Measurements from ENCODE around the gene SDK2. TPM values are rescaled to one million over a fixed set of nuclear protein-coding genes. Genes with fewer than 3 reads are reported as not detected.

SDK2 gene
- total and polyA plus RNA-seq, 3 experiments from 2014 or later: 0.35 to 0.54 (median 0.44) TPM

DNA sequence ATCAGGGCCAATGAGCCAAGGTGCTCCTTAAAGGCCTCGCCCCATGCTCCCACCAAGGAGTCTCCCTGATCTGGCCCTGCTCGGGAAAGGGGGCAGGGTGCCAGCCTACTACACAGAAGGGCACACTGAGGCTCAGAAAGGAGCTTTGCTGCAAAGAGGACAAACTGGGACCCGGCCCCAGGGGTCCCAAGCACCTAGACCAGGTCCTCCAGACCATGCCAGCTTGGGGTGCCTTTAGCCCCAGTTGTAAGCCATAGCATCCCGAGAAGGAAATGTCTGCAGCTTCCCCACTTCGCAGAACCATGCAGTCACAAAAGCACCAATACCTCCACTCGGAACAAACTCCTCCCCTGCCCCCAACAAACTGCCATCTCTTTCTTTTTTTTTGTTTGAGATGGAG lies 257.7 kb downstream of the SDK2 start:
- CTCF ChIA-PET: interaction anchor here (1.1 kb wide), 1 partner anchor 17 kb away, joined by 4 read pairs; no protein-coding TSS in a partner anchor
- Histone ChIP-seq H3K9me3 (ENCODE audit: low read length) (no peaks in the 10 kb centered on the region), H3K27ac (ENCODE audit: low read depth, low read length) (no peak overlapping the region), H3K4me1 (ENCODE audit: insufficient read depth, low read length) (no peaks in the 10 kb centered on the region), H3K36me3 (ENCODE audit: insufficient read depth, low read length) (no peaks in the 10 kb centered on the region), H3K4me3 (ENCODE audit: low read length) (no peak overlapping the region), H3K27me3 (ENCODE audit: insufficient read depth, low read length, poor library complexity, severe bottlenecking) (no peaks in the 10 kb centered on the region)
- Mint-ChIP-seq H3K9me3 (no peaks in the 10 kb centered on the region), H3K4me3 (no peak overlapping the region), H3K27me3 (peaks cover 0 to 9% of the 10 kb centered on the region in 2 donors), H3K36me3 (no peaks in the 10 kb centered on the region), H3K27ac (peak overlapping the region in 1 of 8 donors; percentile 41), H3K4me1 (no peaks in the 10 kb centered on the region)
- DNase-seq: peak in 1 of 5 donors; percentile 29
- POLR2A ChIA-PET: no interaction called here

- H3K27ac ChIP-seq (ENCODE audit: low read depth, low read length): no peak overlapping the region
- H3K36me3 Mint-ChIP-seq: no peaks in the 10 kb centered on the region
- H3K4me1 Mint-ChIP-seq: no peaks in the 10 kb centered on the region
- CTCF ChIA-PET: interaction anchor here (1.4 kb wide), 1 partner anchor 15 kb away, joined by 3 read pairs; no protein-coding TSS in a partner anchor
- DNase-seq: peak in 1 of 5 donors; percentile 17
- no peaks in the 10 kb centered on the region for H3K27me3 ChIP-seq (ENCODE audit: insufficient read depth, low read length, poor library complexity, severe bottlenecking)
- no peaks in the 10 kb centered on the region for H3K9me3 ChIP-seq (ENCODE audit: low read length)
- H3K4me3 Mint-ChIP-seq: no peak overlapping the region
- POLR2A ChIA-PET: no interaction called here
- H3K4me3 ChIP-seq (ENCODE audit: low read length): no peak overlapping the region
- no peaks in the 10 kb centered on the region for H3K4me1 ChIP-seq (ENCODE audit: insufficient read depth, low read length)
- no peak overlapping the region for H3K27ac Mint-ChIP-seq
- peaks cover 0 to 10% of the 10 kb centered on the region in 2 donors for H3K27me3 Mint-ChIP-seq
- H3K9me3 Mint-ChIP-seq: no peaks in the 10 kb centered on the region
- no peaks in the 10 kb centered on the region for H3K36me3 ChIP-seq (ENCODE audit: insufficient read depth, low read length)
These were observed 259.3 kb downstream of the SDK2 start for GRCh38 chr17:73384926-73385325.

- Histone ChIP-seq H3K4me3 (ENCODE audit: low read length) (no peak overlapping the region), H3K27ac (ENCODE audit: low read depth, low read length) (no peak overlapping the region), H3K36me3 (ENCODE audit: insufficient read depth, low read length) (no peaks in the 10 kb centered on the region), H3K4me1 (ENCODE audit: insufficient read depth, low read length) (no peaks in the 10 kb centered on the region), H3K9me3 (ENCODE audit: low read length) (no peaks in the 10 kb centered on the region), H3K27me3 (ENCODE audit: insufficient read depth, low read length, poor library complexity, severe bottlenecking) (no peaks in the 10 kb centered on the region)
- DNase-seq: no peak
- Mint-ChIP-seq H3K9me3 (no peaks in the 10 kb centered on the region), H3K4me3 (no peak overlapping the region), H3K36me3 (no peaks in the 10 kb centered on the region), H3K27ac (no peak overlapping the region), H3K4me1 (no peaks in the 10 kb centered on the region), H3K27me3 (peaks cover 0 to 3% of the 10 kb centered on the region in 2 donors)
- ChIA-PET CTCF (interaction anchor here (1.3 kb wide), 1 partner anchor 10 kb away, joined by 6 read pairs; no protein-coding TSS in a partner anchor), POLR2A (no interaction called here)
These were observed 263.7 kb downstream of the SDK2 start for GRCh38 chr17:73380439-73381106.

GRCh38 chr17:73379826-73380225 lies 264.4 kb downstream of the SDK2 start:
- Mint-ChIP-seq H3K36me3 (no peaks in the 10 kb centered on the region), H3K4me3 (no peak overlapping the region), H3K9me3 (no peaks in the 10 kb centered on the region), H3K4me1 (no peaks in the 10 kb centered on the region), H3K27ac (no peak overlapping the region), H3K27me3 (peaks cover 0 to 3% of the 10 kb centered on the region in 2 donors)
- Histone ChIP-seq H3K27me3 (ENCODE audit: insufficient read depth, low read length, poor library complexity, severe bottlenecking) (no peaks in the 10 kb centered on the region), H3K27ac (ENCODE audit: low read depth, low read length) (no peak overlapping the region), H3K9me3 (ENCODE audit: low read length) (no peaks in the 10 kb centered on the region), H3K4me1 (ENCODE audit: insufficient read depth, low read length) (no peaks in the 10 kb centered on the region), H3K4me3 (ENCODE audit: low read length) (no peak overlapping the region), H3K36me3 (ENCODE audit: insufficient read depth, low read length) (no peaks in the 10 kb centered on the region)
- ChIA-PET POLR2A (no interaction called here), CTCF (interaction anchor here (1.3 kb wide), 1 partner anchor 9 kb away, joined by 6 read pairs; no protein-coding TSS in a partner anchor)
- DNase-seq: no peak

DNA sequence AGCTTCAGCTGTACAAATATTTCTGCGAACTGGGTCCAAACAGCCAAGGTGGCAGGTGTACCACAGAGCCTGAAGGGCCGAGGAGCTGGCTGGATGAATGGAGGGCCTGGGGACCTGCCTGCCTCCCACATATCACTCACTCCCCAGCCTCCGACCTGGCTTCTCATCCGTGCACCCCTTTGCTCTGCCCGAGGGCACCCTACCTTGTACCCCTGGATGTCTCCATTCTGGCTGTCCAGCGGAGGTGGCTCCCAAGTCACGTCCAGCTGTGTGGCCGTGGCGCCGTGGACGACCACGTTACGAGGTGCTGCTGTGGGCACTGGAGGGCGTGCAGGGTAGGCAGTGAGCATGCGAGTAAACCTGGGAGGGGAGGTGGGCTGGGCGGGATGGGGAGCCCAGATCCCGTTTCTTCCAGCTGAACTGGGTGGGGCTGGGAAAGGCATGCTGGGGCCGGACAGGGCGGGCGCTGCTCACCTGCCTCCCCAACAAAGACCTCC lies 265.2 kb downstream of the SDK2 start:
- ChIA-PET CTCF (interaction anchor here (1.3 to 1.8 kb wide), 2 partner anchors 9 to 13 kb away, joined by 3 to 4 read pairs; no protein-coding TSS in a partner anchor), POLR2A (no interaction called here)
- Mint-ChIP-seq H3K9me3 (no peaks in the 10 kb centered on the region), H3K27ac (no peak overlapping the region), H3K4me3 (no peak overlapping the region), H3K27me3 (peaks cover 0 to 4% of the 10 kb centered on the region in 2 donors), H3K36me3 (no peaks in the 10 kb centered on the region), H3K4me1 (no peaks in the 10 kb centered on the region)
- Histone ChIP-seq H3K4me1 (ENCODE audit: insufficient read depth, low read length) (no peaks in the 10 kb centered on the region), H3K27ac (ENCODE audit: low read depth, low read length) (no peak overlapping the region), H3K36me3 (ENCODE audit: insufficient read depth, low read length) (no peaks in the 10 kb centered on the region), H3K4me3 (ENCODE audit: low read length) (no peak overlapping the region), H3K9me3 (ENCODE audit: low read length) (no peaks in the 10 kb centered on the region), H3K27me3 (ENCODE audit: insufficient read depth, low read length, poor library complexity, severe bottlenecking) (no peaks in the 10 kb centered on the region)
- no peak for DNase-seq

DNA sequence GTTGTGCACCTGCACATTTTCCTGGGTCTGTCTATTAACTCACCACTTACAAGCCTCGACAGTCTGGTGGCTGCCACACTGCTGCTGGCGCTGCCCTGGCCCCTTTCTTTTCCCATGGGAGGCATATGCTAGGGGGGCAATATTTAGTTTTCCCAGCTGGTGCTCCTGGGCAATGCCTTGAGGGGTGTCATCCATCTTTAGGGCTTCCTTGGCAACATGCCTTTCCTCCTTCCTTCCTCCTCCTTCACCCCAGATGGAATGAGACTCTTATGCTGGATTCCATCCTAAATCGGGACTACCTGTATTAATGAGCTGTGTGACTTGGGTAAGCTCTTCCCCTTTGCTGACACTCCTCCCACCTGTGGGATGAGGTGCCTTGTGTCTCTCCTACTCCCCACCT lies 267.6 kb downstream of the SDK2 start:
- no peak overlapping the region for H3K27ac ChIP-seq (ENCODE audit: low read depth, low read length)
- H3K4me1 Mint-ChIP-seq: no peaks in the 10 kb centered on the region
- no peaks in the 10 kb centered on the region for H3K27me3 ChIP-seq (ENCODE audit: insufficient read depth, low read length, poor library complexity, severe bottlenecking)
- no peaks in the 10 kb centered on the region for H3K36me3 Mint-ChIP-seq
- no peak overlapping the region for H3K4me3 ChIP-seq (ENCODE audit: low read length)
- no peak for DNase-seq
- H3K4me3 Mint-ChIP-seq: no peak overlapping the region
- H3K4me1 ChIP-seq (ENCODE audit: insufficient read depth, low read length): no peaks in the 10 kb centered on the region
- no peak overlapping the region for H3K27ac Mint-ChIP-seq
- H3K9me3 ChIP-seq (ENCODE audit: low read length): no peaks in the 10 kb centered on the region
- peaks cover 3 to 4% of the 10 kb centered on the region in 2 donors for H3K27me3 Mint-ChIP-seq
- H3K36me3 ChIP-seq (ENCODE audit: insufficient read depth, low read length): no peaks in the 10 kb centered on the region
- CTCF ChIA-PET: interaction anchor here (1.4 to 1.8 kb wide), 2 partner anchors 121 to 123 kb away, joined by 4 to 8 read pairs; no protein-coding TSS in a partner anchor
- H3K9me3 Mint-ChIP-seq: no peaks in the 10 kb centered on the region
- POLR2A ChIA-PET: no interaction called here

- Histone ChIP-seq H3K27ac (ENCODE audit: low read depth, low read length) (no peak overlapping the region), H3K9me3 (ENCODE audit: low read length) (no peaks in the 10 kb centered on the region), H3K27me3 (ENCODE audit: insufficient read depth, low read length, poor library complexity, severe bottlenecking) (no peaks in the 10 kb centered on the region), H3K4me3 (ENCODE audit: low read length) (no peak overlapping the region), H3K4me1 (ENCODE audit: insufficient read depth, low read length) (no peaks in the 10 kb centered on the region), H3K36me3 (ENCODE audit: insufficient read depth, low read length) (no peaks in the 10 kb centered on the region)
- Mint-ChIP-seq H3K36me3 (no peaks in the 10 kb centered on the region), H3K4me1 (no peaks in the 10 kb centered on the region), H3K27ac (no peak overlapping the region), H3K27me3 (peaks cover 4 to 7% of the 10 kb centered on the region in 2 donors), H3K9me3 (no peaks in the 10 kb centered on the region), H3K4me3 (no peak overlapping the region)
- no peak for DNase-seq
- CTCF ChIA-PET: interaction anchor here (1.4 to 1.8 kb wide), 2 partner anchors 121 to 123 kb away, joined by 4 to 8 read pairs; no protein-coding TSS in a partner anchor
- POLR2A ChIA-PET: no interaction called here
These were observed 268.1 kb downstream of the SDK2 start for GRCh38 chr17:73376152-73376551.

DNA sequence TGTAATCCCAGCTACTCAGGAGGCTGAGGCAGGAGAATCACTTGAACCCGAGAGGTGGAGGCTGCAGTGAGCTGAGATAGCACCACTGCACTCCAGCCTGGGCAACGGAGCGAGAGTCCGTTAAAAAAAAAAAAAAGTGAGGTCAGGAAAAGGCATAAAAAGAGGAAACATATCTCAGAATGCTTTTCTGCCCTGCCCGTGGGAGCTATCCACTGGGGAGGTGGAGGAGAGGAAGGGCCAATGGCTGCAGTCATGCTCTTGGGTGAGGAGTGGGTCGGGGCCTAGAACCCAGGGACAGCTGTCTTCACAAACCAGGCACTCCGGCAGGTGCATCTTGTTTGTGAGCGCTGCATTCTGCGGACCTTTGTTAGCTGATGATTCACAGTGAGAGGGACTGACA lies 272.4 kb downstream of the SDK2 start:
- H3K36me3 ChIP-seq (ENCODE audit: insufficient read depth, low read length): no peaks in the 10 kb centered on the region
- no peak overlapping the region for H3K4me3 Mint-ChIP-seq
- H3K9me3 Mint-ChIP-seq: no peaks in the 10 kb centered on the region
- CTCF ChIA-PET: interaction anchor here (1.0 to 6.8 kb wide), 3 partner anchors 25 to 645 kb away, joined by 3 to 102 read pairs (median 78); no protein-coding TSS in a partner anchor
- no peaks in the 10 kb centered on the region for H3K4me1 ChIP-seq (ENCODE audit: insufficient read depth, low read length)
- no peak overlapping the region for H3K27ac Mint-ChIP-seq
- no peaks in the 10 kb centered on the region for H3K27me3 ChIP-seq (ENCODE audit: insufficient read depth, low read length, poor library complexity, severe bottlenecking)
- H3K36me3 Mint-ChIP-seq: no peaks in the 10 kb centered on the region
- H3K4me3 ChIP-seq (ENCODE audit: low read length): no peak overlapping the region
- POLR2A ChIA-PET: no interaction called here
- peaks cover 7 to 9% of the 10 kb centered on the region in 2 donors for H3K27me3 Mint-ChIP-seq
- no peaks in the 10 kb centered on the region for H3K4me1 Mint-ChIP-seq
- no peak overlapping the region for H3K27ac ChIP-seq (ENCODE audit: low read depth, low read length)
- DNase-seq: no peak
- no peaks in the 10 kb centered on the region for H3K9me3 ChIP-seq (ENCODE audit: low read length)

Measured in CD8-positive, alpha-beta memory T cell (primary cell).